Central memory CD8-positive, alpha-beta T cell (primary cell): ENCODE measurements around the gene YAP1.

Source experiments
- ATAC-seq: fragments of 150-1000 bp; cut with Tn5 transposase; replicated peaks from 2 replicates; pipeline ENCODE4 v1.10.0; 2022; ENCODE audit warnings: mild to moderate bottlenecking, moderate FRiP score, moderate number of reproducible peaks; ENCODE audit not compliant: poor library complexity, severe bottlenecking; ENCODE audit errors: extremely low read depth
- DNase-seq, 2 donors: peaks; one replicate each; pipeline ENCODE4 v3.0.0; 2021; ENCODE audit warnings: low spot score in 2 of 2
- H3K27ac Mint-ChIP-seq: one replicate; pipeline ENCODE4 v1.8.0; 2022; ENCODE audit warnings: low read depth, mild to moderate bottlenecking, moderate library complexity, mixed read lengths
- H3K27me3 Mint-ChIP-seq: one replicate; pipeline ENCODE4 v1.8.0; 2022; ENCODE audit warnings: mixed read lengths
- H3K36me3 Mint-ChIP-seq: one replicate; pipeline ENCODE4 v1.8.0; 2022; ENCODE audit warnings: mild to moderate bottlenecking, moderate library complexity, mixed read lengths; ENCODE audit not compliant: insufficient read depth
- H3K4me1 Mint-ChIP-seq: one replicate; pipeline ENCODE4 v1.8.0; 2022; ENCODE audit warnings: mixed read lengths
- H3K4me3 Mint-ChIP-seq: one replicate; pipeline ENCODE4 v1.8.0; 2022; ENCODE audit warnings: mild to moderate bottlenecking, moderate library complexity, mixed read lengths
- H3K9me3 Mint-ChIP-seq: one replicate; pipeline ENCODE4 v1.8.0; 2022; ENCODE audit warnings: mixed read lengths

The YAP1 gene

DNA sequence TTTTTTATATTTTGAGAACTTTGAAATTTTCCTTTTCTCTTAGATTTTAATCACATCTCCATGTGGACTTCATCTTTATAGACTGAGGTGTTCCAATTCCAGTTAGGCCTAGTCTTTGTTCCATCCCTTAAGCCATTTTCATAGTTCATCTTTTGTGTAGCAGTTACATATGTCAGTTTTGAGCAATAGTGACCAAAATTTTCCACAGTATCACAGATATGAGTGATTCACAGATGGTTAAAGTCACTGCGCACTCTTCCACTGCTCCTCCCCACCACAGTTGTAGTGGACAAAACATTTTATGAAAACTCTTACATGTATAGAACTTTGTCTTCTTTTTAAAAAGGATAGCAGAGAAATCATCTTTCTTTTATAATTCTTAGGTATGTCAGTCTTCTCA, 42.8 kb downstream of the YAP1 start:
- ATAC-seq: no peak
- no peaks in the 10 kb centered on the region for H3K9me3 Mint-ChIP-seq

DNA sequence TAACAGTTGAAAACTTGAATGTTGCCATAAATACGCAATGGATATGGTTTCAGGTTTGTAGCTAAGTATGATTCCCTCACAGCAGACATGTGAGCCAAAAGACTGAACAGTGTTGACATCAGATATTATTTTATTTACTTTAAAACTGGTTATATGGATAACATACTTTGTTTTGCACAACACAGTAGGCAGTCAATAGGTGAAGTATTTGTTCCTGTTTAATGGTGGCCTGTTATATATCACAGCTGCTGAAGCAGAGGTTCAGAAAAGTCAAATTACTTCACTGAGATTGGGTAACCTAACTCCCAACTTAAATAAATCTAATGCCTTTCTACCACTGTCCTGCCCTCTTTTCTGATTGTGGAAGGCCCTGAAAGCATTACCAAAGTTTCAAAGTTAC, 44.6 kb downstream of the YAP1 start:
- no peak for DNase-seq
- no peaks in the 10 kb centered on the region for H3K36me3 Mint-ChIP-seq
- H3K4me1 Mint-ChIP-seq: no peaks in the 10 kb centered on the region
- H3K27me3 Mint-ChIP-seq: peaks cover 24% of the 10 kb centered on the region
- H3K27ac Mint-ChIP-seq: no peak overlapping the region
- ATAC-seq: no peak
- H3K9me3 Mint-ChIP-seq: no peaks in the 10 kb centered on the region
- no peak overlapping the region for H3K4me3 Mint-ChIP-seq

More for the DNA sequence above, 42.8 kb downstream of the YAP1 start:
- Mint-ChIP-seq H3K4me1 (no peaks in the 10 kb centered on the region), H3K4me3 (no peak overlapping the region), H3K27me3 (peaks cover 24% of the 10 kb centered on the region), H3K27ac (no peak overlapping the region), H3K36me3 (no peaks in the 10 kb centered on the region)
- no peak for DNase-seq

DNA sequence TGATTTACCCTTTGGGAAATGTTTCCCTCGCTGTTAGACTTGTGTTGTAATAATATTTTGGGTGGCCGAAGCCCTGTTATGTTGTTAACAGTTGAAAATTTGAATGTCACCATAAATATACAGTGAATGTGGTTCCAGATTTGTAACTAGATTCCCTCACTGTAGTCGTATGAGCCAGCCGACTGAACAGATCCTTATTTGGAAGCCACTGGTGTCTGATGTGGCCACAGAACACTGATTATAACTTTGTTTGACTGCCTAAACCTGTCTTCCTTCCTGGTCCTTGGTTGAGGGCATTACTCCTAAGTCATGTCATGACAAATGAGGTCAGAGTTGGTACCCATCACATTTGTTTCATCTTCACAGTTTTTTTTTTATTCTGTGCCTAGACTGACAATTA, 45.4 kb downstream of the YAP1 start:
- no peak overlapping the region for H3K4me3 Mint-ChIP-seq
- H3K36me3 Mint-ChIP-seq: no peaks in the 10 kb centered on the region
- ATAC-seq (no peak), DNase-seq (no peak)
- H3K4me1 Mint-ChIP-seq: no peaks in the 10 kb centered on the region
- no peaks in the 10 kb centered on the region for H3K9me3 Mint-ChIP-seq
- H3K27me3 Mint-ChIP-seq: peaks cover 24% of the 10 kb centered on the region
- H3K27ac Mint-ChIP-seq: no peak overlapping the region

DNA sequence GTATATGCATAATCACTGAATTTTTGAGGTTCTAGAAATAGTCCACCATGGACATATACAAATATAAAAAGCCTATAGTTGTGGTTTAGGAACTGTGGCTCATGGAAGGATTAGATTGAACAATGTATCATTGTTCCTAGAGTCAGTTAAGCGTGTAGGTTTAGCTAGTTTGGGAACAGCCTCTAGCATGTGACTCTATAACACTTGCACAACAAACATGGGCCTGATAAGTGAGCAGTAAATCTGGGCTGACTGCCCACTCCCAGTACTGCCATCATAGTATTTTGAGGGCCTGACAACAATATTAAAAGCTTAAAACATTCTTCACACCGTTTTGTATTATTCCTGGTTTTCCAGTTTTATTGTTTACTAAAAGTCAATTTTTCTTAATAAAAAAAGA, 47.0 kb downstream of the YAP1 start:
- Mint-ChIP-seq H3K4me3 (no peak overlapping the region), H3K27ac (no peak overlapping the region), H3K27me3 (peaks cover 10% of the 10 kb centered on the region), H3K4me1 (no peaks in the 10 kb centered on the region), H3K36me3 (no peaks in the 10 kb centered on the region), H3K9me3 (no peaks in the 10 kb centered on the region)
- ATAC-seq: no peak
- DNase-seq: no peak

GRCh38 chr11:102158164-102158735, 48.0 kb downstream of the YAP1 start:
- H3K4me1 Mint-ChIP-seq: no peaks in the 10 kb centered on the region
- no peak overlapping the region for H3K4me3 Mint-ChIP-seq
- no peaks in the 10 kb centered on the region for H3K9me3 Mint-ChIP-seq
- H3K27me3 Mint-ChIP-seq: no peaks in the 10 kb centered on the region
- H3K27ac Mint-ChIP-seq: no peak overlapping the region
- ATAC-seq (no peak), DNase-seq (no peak)
- no peaks in the 10 kb centered on the region for H3K36me3 Mint-ChIP-seq

DNA sequence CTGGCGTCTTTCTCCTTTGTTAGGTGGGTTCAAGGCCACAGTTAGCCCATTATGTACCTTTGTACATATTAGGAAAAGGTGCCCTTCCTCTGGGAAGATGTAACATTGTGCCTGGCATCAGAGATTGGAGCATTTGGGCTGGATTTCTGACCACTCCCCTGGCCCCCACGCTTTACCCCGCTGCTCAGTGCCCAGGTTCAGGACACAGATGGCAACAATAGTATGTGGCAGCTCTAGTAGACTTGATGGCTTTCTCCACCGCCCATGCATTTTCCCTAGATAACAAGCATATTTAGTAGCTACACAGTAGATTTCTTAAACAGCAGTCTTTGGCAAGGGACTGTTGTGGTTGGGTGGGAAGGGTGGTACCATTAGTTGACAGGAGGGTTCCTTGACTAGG, 53.1 kb downstream of the YAP1 start:
- no peak for DNase-seq
- H3K4me1 Mint-ChIP-seq: no peaks in the 10 kb centered on the region
- H3K27me3 Mint-ChIP-seq: peaks cover 23% of the 10 kb centered on the region
- no peaks in the 10 kb centered on the region for H3K9me3 Mint-ChIP-seq
- no peaks in the 10 kb centered on the region for H3K36me3 Mint-ChIP-seq
- no peak overlapping the region for H3K27ac Mint-ChIP-seq
- H3K4me3 Mint-ChIP-seq: no peak overlapping the region
- ATAC-seq: no peak

DNA sequence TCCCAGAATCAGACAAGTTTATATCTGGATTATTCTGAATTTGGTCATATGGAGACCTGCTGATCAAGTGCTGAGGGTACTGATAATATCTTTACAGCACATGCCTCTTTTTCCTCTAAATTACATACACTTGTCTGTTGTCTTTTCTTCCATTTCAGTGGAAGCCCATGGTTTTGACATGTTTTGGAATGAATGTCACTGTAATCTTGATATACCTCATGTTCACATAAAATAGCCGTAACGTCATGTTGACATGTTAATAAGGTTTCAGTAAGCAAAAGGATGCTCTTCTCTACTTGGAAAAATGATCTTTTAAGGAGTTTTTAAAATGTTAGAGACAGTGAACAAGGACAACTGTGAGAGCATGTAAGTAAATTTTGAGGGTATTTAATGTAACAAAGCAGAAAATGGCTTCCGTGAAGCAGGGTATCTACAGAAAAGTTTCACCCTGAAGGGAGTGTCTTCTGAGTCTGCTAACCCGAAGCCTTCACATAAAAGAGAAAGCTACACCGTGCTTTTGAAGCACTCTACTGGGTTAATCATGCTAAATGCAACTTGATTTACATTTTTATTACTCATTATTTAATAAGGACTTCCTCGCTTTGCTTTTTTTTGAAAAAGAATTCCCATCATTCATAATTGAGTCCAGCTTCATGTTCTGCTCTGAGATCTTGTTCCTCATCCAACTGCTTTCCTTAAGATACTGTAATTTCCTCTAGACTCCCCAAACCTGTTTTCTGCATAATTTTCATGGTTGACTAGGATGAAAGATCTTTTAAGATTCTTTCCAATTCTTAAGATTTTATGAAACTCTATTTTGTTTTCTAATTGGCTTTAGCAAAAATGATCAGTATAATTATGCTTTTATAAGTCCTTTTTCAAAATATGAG, 56.2 kb downstream of the YAP1 start:
- ATAC-seq: no peak
- DNase-seq: no peak
- H3K4me1 Mint-ChIP-seq: no peaks in the 10 kb centered on the region

DNA sequence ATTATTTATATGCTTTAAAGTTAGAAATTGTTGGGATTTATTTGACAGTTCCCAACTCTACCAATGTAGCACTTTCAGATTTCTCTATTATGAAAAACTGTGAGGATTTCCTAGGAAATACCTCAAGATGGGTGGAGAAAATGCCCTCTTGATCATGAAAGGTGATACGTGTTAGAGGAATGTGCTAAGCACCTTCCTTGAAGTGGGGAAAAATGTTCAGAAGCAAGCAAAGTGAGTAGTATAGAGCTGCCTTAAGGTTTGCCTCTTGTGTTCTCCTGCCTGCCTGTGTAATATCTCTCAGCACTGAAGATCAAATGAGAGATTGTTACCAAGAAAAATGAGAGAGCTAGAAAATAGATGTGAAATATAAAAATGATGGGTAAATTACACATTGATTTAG, 58.2 kb downstream of the YAP1 start:
- DNase-seq (no peak), ATAC-seq (no peak)
- no peak overlapping the region for H3K27ac Mint-ChIP-seq
- no peaks in the 10 kb centered on the region for H3K36me3 Mint-ChIP-seq
- no peak overlapping the region for H3K4me3 Mint-ChIP-seq
- H3K9me3 Mint-ChIP-seq: no peaks in the 10 kb centered on the region
- H3K4me1 Mint-ChIP-seq: no peaks in the 10 kb centered on the region
- H3K27me3 Mint-ChIP-seq: peaks cover 49% of the 10 kb centered on the region

More for the DNA sequence above, 56.2 kb downstream of the YAP1 start:
- Mint-ChIP-seq H3K9me3 (no peaks in the 10 kb centered on the region), H3K27ac (no peak overlapping the region), H3K4me3 (no peak overlapping the region), H3K27me3 (peaks cover 30% of the 10 kb centered on the region), H3K36me3 (no peaks in the 10 kb centered on the region)

DNA sequence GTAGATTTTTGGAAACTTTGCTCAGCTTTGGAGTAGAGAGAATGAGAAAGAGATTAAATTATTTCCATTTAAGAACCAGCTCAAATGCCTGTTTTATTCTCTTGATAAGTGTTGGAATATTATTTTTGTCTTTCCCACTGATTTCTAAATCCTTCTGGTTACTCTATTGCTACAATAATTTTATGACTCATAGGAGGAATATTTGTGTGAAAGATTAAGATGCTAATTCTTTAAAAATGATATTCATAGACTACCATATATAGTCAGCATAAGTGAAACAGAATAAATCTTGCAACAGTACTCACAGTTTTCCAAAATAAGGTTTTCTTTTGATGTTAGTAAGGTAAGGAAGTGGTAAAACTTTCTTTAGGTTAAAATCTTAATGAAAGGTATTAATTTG, 60.9 kb downstream of the YAP1 start:
- Mint-ChIP-seq H3K27ac (no peak overlapping the region), H3K27me3 (peaks cover 43% of the 10 kb centered on the region), H3K36me3 (no peaks in the 10 kb centered on the region), H3K4me1 (no peaks in the 10 kb centered on the region), H3K4me3 (no peak overlapping the region), H3K9me3 (no peaks in the 10 kb centered on the region)
- DNase-seq (no peak), ATAC-seq (no peak)

GRCh38 chr11:102172127-102172848, 62.0 kb downstream of the YAP1 start:
- H3K27me3 Mint-ChIP-seq: peaks cover 31% of the 10 kb centered on the region
- no peak for ATAC-seq
- H3K4me3 Mint-ChIP-seq: no peak overlapping the region
- no peak for DNase-seq
- H3K36me3 Mint-ChIP-seq: no peaks in the 10 kb centered on the region
- H3K9me3 Mint-ChIP-seq: no peaks in the 10 kb centered on the region
- H3K4me1 Mint-ChIP-seq: no peaks in the 10 kb centered on the region
- peak overlapping the region; percentile 58 for H3K27ac Mint-ChIP-seq

DNA sequence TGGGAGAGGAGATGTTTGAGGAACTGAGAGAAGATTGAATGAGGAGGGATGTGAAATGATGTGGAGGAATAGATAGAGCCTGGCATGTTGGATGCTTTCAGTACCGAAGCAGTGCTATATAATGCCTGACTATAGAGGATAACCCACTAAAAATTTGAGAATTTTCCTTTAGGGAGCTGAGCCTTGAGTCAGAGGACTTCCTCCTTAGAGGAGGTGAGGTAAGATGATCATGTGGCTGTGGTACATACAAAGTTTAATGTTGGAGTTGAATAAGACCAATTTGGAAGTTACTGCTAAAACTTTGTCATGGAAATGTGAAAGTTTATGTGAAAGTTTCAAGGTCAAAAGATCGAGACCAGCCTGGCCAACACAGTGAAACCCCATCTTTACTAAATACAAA, 66.9 kb downstream of the YAP1 start:
- Mint-ChIP-seq H3K4me1 (no peaks in the 10 kb centered on the region), H3K27ac (no peak overlapping the region), H3K27me3 (peaks cover 13% of the 10 kb centered on the region), H3K9me3 (no peaks in the 10 kb centered on the region), H3K4me3 (no peak overlapping the region), H3K36me3 (no peaks in the 10 kb centered on the region)
- ATAC-seq: no peak
- DNase-seq: no peak

DNA sequence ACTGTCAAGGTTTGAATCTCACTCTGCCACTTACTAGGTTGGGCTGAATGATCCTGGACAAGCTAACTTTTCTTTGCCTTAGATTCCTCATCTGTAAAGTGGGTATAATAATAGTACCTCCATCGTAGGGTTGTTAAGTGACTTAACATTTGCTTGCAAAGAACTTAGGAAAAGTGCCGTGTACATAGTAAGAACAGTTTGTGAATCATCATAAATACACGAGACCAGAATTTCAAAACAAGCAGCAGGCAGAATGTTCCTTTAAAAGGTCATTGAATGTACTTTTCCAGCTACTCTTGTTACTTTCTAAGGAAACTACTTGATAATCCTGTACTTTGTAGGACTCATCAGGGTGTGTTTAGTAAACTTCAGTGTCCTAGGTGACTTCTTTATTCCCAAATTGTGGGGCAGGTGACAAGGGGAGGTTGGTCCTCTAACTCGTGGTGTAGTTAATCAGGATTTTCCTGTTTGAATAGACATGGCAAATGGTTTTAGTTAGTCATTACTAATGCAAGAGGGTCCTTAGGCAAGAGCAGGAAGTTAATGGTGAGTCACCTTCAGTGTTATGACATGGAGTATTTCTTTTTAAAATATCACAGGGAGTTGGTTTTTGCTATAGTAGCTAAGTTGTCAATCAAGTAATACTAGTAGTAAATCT, 67.9 kb downstream of the YAP1 start:
- Mint-ChIP-seq H3K27me3 (peaks cover 3% of the 10 kb centered on the region), H3K36me3 (no peaks in the 10 kb centered on the region), H3K4me3 (no peak overlapping the region), H3K9me3 (no peaks in the 10 kb centered on the region), H3K4me1 (no peaks in the 10 kb centered on the region), H3K27ac (no peak overlapping the region)
- ATAC-seq (no peak), DNase-seq (no peak)
